Measurements from ENCODE around the gene ZNF746.

DNA sequence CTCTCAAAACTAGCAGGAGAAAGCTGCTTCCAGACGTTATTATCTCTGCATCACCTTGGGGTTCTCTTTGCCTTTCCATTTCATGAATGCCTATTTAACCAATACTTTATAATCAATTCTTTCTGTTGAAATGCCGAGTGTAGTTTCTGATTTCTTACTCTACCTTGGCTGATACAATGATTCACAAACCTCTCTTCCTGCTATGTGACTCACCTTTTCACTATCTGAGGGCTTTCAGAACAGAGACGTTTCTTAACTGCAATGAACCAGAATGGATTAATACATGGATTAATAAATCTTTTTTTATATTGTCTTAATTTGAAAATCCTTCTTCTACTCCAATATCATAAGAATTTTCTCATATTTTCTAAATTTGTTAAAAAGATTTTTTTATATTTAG, 46.4 kb upstream of the ZNF746 start:
- no peak for TF ChIP-seq POLR2A (IDR thresholded peaks at IDR 0.05)
- TF ChIP-seq, protein P1, sequence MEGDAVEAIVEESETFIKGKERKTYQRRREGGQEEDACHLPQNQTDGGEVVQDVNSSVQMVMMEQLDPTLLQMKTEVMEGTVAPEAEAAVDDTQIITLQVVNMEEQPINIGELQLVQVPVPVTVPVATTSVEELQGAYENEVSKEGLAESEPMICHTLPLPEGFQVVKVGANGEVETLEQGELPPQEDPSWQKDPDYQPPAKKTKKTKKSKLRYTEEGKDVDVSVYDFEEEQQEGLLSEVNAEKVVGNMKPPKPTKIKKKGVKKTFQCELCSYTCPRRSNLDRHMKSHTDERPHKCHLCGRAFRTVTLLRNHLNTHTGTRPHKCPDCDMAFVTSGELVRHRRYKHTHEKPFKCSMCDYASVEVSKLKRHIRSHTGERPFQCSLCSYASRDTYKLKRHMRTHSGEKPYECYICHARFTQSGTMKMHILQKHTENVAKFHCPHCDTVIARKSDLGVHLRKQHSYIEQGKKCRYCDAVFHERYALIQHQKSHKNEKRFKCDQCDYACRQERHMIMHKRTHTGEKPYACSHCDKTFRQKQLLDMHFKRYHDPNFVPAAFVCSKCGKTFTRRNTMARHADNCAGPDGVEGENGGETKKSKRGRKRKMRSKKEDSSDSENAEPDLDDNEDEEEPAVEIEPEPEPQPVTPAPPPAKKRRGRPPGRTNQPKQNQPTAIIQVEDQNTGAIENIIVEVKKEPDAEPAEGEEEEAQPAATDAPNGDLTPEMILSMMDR (IDR thresholded peaks at IDR 0.05): no peak

Measured in adrenal gland (tissue), 5 donors.